Fibroblast of the conjunctiva (primary cell): ENCODE results near the gene NAV3.
"Not testable (repeated sequence)": the region's sequence is repeated elsewhere in the genome, so short reads cannot be mapped to it uniquely, and the experiment has no call there.

Source experiments
- DNase-seq: peaks from one replicate; pipeline ENCODE4 v3.0.0-alpha.2; 2010; ENCODE audit warnings: low read depth

Gene NAV3

DNA sequence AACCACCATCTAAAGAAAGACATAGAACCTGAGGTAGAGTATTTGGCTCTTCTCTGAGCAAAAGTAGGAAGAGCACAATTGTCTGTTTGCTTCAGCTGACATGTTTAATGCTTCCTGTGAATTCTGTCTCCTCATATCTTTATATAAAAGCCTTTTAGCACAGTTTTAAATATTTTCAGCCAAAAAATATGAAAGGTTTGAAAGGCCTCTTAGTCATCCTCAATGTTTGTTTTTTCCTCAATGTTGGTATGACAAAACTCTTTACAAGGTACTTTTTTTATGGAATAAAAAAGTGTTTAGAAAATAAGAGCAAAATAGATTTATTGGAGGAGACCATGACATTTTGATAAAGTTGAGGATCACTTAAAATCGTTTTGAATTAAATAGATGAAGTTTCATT is 360.9 kb downstream of the NAV3 start:
- DNase-seq = no peak

DNA sequence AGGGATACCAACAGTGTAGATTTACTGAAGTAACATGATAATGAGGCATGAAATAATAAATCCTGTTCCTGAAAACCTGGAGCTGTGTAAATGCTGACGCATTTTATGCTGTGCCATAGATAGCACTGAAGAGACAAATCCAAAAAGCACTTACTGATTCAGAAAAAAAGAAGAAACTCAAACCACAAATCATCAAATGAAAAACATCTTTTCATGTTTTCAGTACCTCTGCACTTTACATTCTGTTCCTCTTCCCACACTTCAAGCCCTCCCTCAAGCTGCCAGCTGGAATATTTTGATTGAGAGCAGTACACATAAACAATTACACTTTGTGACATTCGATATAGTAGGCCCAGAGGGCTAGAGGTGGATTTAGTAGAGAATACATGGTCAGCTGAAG is 362.3 kb downstream of the NAV3 start:
- DNase-seq = no peak

DNA sequence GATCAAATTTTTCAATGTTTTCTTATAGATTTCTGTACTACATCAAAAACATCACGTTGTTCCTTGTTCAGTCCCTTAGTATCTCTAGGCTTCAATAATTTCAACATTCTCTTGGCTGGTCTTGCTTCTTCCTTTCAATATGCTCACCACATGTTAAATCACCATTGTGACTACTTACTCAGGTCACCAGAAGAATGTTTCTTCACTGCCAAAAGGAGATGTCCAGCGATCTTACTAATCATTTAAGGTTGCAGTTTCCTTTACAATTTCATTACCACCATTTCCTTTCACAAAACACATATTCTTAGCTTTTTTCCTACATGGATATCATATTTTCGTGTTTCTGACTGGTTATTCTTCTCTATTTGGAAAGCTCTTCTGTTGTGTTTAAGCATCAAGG is 363.8 kb downstream of the NAV3 start:
- DNase-seq = peak; percentile 85

DNA sequence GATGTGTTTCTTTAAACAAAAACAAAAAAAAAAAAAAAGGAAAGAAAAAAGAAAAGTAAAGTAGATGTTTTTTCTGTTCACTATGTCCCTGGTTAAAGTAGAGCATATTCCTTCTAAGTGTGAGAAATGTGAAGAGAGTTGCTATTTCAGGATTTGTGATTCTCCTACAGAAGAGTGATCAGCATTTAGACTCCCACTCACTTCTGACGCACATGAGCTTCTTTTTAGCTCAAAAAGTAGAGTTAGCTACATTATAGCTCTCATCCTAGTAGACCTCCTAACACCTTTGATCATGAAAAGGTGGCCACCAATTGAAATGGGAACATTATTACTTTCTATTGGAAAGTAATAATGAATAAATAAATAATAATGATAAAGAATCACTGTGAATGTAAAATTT is 368.2 kb downstream of the NAV3 start:
- no peak for DNase-seq

DNA sequence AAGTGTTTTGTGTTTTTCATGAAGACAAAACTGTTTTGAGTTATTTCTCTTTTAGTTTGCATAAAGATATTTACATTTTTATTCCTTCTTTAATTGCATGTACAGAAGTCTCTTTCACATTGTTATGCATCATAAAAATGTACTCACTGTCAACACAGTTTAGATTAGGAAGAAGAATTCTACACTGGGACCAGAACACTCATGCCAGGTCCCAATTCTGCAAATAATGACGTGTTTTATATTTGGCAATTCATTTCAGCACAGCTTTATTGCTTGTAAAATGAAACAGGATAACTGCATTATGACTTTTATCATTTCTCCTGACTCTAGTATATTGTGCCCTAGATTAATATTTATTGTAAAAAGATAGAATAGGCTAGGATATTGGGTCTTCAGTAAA is 369.2 kb downstream of the NAV3 start:
- DNase-seq = no peak

DNA sequence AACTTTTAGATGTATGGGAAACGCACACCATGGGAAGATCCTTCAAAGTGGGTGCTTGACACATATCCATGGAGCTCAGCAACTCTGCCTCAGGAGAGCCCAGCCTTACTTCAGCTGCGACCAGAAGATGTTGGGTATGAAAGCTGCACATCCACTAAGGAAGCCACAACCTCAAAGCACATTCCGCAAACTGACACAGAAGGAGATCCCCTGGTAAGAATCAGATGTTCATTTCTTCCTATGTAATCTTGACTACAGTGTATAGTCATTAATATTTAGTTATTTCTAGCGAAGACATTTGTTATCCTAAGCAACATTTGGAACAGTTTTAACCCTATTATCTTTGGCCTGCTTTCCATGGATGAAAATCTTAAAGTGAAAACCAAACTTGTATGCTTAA is 374.2 kb downstream of the NAV3 start:
- DNase-seq = no peak

DNA sequence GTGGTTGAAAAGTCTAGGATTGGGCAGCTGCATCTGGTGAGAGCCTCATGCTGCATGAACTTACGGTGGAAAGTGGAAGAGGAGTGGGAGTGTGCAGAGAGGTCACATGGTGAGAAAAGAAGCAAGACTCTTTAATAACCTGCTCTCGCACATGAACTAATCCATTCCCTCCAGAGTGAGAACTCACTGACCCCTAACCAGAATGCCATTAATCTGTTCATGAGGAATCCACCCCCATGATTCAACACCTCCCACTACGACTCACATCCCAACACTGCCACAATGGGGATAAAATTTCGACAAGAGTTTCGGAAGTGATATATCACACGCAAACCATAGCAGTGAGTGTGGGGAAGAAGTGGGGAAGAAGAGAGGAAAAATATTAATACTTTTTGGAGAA is 377.4 kb downstream of the NAV3 start:
- no peak for DNase-seq

DNA sequence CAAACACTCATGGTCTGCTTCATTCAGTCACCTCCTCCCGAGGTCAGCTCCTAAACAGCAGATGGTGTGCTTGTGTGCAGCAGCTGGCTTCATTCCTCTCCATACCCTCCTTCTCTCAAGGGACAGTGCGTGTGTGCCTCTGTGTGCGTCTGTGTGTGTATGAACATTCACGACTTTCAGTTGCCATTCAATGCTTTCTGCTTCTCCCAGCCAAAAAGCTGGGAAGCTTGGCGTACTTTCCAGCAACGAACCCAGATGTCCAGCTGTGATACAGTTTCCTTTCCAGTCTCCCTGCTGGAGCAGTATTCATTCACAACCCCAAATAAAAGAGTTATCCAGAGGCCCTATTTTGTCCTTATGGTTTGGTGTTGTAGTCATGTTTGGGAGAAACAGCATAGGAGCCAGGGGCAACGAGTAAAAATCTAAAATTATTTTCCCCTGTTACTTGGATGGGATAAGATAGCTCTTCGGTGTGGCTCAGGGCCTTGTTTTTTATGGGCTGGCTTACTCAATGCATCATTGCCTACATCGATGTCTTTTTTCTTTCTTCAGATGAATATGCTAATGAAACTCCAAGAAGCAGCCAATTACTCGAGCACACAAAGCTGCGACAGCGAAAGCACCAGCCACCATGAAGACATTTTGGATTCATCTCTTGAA is 379.3 kb downstream of the NAV3 start:
- DNase-seq = peak; percentile 49

DNA sequence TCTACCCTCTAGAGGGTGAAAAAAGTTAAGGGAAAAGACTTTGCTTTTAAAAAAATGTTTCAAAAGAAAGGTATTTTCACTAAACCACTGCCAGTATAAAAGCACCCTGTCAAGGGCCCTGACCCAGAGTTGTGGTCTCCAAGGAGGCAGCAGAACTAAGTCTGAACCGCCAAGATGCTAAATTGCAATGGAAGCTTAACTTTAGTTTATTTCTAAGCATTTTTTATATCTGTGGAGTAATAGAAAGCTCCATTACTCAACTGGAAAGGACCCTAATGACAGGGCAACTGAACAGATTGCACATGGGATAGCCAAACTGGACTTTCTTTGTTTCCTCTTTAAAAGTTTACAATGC is 379.8 kb downstream of the NAV3 start:
- DNase-seq = no peak

DNA sequence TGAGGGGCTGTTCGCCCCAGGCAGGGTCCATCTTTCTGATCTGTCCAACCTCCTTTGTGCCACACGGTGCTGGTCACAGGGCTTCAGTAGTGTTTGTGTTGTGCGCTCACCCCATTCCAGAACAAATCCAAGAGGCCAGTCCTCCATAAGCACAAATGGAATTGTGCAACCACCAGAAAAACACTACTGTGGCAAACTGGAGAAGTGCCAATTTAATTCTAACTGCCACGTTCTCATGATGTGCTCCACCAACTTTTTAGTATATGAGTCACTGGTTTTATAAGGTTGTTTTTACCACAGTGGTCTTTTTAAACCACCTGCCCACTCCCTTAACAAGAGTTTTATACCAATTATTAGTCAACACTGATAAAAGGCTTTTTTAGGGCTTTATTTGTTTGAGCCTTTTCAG is 380.2 kb downstream of the NAV3 start:
- DNase-seq = peak; percentile 65

DNA sequence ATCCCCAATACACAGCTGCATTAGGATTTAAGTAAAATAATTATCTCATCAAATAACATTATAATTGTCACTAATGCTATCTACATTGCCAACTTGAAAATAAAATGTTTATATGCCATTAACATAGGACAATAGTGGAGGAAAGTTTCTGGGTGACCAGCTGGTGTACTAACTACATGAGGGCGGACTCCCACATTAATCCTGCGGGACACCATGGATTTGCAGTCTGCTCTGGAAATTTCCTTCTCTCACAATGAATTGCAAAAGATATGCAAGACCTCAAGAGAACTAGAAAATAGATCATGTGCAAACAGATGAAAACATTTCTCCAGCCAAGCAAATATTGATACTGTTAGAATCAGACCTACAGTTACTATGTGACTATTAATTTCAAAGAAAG is 390.1 kb downstream of the NAV3 start:
- DNase-seq = no peak

DNA sequence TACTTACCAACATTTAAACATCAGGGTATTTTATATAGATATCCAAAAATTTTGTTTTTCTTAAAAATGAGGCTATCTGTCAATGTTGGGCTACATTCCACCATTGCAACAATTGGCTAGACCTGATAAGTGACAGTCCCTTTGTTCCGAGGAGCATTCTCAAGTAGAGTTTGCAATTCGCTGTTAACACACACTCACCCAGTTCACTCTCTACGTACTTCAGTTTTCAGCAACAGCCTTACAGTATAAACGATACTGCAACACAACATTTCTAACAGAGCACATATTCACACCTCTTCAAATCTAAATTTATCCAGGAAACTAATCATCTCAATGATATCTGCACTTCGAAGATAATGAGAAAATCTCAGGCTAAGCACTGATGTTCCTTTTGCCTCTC is 393.5 kb downstream of the NAV3 start:
- DNase-seq = no peak

DNA sequence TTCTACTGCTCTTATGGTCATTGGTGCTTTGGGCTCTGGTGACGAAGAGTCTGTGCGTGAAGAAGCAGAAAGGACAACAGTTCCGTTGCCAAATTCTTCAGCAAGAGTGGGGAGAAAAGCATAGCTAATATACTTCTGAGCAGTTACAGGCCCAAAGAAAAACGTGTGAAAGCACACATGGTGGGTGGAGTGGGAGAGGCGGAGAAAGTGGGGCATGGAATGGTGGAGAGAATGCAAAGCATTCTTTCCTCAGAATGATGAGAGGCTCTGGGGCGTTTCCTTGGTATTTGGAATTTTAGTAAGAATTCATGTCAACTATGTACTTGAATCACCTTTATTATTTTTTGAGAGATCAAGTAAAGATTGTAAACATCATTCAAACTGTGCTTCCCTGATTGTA is 396.1 kb downstream of the NAV3 start:
- DNase-seq = no peak

DNA sequence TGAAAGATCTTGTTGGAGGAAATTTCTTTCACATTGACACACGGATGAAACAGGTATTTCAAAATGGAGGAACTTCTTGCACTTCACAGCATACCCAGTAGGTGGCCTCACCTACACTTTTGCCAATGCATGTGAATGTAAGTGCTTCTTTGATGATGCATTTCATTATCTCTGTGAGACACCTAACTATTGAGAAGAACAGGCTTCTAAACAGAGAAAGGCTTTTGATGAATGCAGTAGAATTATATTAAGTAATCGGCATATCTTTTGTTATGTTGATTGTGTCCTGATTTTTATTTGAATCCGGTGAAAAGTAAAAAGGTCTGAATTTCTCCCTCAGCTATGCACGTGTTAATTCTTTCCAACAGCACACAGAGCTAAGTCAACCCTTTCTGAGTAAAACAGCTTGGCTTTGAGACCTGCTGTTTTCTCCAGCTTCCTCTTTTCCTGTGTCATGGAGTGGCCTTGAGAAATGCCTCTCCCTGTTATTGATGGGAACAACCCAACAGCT is 399.0 kb downstream of the NAV3 start:
- peak; percentile 36 for DNase-seq

DNA sequence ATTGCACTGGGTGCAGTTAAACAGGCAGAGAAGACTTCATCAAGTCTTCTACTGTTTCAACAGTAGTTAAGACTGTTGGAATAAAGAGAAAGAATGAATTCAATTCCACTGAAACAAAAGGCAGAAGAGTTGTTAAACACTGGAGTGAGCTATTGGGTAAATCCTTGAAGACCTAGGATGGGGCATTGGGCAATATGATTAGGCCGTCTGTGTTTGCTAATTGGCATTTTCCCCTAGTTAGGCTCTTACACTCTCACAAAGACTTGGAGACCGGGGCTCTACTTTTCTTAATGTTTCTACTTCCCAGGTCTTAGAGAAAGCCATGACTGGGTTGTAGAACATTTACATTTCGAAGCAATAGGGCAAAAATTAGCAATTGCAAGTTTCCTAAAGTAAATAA is 402.1 kb downstream of the NAV3 start:
- DNase-seq = no peak

DNA sequence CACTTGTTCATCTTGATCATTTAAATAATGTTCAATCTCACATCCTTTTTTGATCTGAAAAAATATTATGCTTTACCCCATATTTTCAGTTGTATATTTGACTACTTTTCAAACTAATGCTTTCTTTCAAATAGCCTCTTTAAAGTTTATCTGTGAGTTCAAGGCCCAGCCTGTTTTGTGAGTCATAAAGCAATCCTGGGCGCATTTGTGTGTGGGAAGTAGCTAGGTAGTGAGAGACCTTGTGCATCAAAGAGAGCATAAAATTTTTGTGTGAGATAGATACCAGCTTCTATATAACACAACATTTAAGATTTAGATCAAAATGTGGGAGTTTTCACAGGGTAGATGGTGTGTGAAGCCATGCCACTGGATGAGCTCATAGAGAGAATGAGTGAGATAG is 405.6 kb downstream of the NAV3 start:
- DNase-seq = no peak

DNA sequence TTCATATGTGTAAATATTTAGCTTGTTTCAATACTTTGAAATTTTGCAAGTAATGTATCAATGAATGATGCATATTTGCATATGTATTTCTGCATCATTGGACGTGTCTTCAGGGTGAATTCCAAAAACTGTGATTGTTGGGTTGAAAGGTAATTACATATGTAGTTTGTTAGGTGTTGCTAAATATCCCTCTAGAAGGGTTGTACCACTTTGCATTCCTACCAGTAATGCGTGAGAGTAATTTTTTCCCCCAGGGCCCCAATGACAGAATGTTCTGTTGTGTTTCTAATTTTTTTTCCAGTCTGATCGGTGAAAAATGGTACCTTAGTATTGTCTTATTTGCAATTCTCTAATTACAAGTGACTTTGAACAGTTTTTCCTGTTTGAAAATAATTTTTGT is 408.9 kb downstream of the NAV3 start:
- DNase-seq = no peak

DNA sequence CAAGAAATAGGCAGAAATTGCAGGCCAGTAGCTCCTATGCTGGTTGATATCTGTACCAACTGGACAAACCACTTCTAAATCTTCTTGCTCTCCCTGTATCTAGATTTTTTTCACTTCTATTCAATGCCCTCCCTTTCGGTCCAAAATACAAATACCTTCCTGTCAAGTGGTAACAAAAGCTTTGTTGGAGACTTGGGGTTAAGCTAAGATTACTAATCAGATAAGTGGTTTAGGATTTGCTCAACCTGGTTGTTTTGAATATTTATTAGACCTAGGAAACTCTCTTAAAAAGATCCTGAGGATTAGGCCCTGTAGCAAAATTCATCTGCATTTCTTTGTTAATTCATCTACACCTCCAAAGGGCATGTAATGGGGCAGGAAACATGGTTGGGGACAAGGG is 410.1 kb downstream of the NAV3 start:
- no peak for DNase-seq

DNA sequence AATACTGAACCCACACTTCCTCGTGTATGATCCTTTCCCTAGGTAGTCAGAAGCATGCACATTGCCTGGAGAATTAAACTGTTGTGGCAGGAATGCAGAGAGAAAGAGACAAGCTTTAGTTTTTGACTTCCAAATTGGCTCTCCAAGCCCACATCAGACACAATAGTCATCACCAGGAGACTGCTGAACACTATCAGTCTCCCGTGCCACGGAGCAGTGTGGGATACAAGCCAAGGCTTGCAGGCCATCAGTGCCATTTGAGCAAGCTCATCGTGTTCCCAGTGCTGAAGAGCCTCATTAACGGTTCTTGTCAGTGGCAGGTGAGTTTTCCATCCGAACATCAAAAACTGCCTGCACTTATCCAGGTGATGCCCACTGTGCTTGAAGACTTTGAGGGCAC is 410.8 kb downstream of the NAV3 start:
- DNase-seq = no peak

DNA sequence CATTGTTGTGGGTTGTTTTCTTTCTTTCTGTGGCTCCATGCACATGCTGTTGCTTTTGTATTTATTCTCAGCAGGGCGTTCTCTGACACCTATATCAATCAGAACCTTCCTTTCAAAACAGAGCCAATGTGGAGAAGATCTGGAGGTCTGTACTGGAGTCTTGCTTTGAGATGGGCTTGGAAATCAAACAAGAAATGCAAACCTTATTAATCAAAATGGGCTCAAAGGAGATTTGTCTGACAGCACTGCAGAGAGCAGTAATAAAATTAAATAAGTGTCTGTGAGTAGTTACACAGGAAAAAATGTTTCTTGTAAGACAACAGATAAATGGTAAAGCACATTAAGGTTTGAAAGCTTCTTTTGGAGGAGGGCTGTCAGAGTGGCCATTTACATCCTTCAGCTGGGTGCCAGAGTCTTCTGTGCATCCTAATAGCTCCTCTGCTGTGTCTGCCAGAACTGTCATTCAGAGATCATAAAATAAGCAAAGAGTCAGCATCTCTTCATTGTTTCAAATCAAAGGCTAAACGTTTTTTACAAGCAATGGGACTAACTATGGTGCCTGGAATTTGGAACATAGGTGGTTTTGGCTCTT is 414.3 kb downstream of the NAV3 start:
- no peak for DNase-seq

DNA sequence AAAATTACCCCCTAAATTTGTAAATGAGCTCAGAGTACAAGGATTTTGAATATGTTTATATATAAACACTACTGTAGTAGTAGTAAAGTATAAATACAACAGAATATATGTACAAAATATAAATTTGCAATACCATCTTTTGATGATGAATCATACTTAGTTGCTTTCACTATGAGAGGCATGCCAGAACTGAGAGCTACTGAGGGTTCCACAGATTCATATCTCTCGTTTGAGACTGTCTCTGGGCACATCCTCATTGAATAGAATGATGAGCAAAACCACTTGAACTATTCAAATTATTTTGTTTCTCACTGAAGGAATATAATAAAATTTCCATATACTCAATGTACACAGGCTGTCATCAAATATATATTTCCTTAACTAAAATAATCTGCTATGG is 417.6 kb downstream of the NAV3 start:
- no peak for DNase-seq

DNA sequence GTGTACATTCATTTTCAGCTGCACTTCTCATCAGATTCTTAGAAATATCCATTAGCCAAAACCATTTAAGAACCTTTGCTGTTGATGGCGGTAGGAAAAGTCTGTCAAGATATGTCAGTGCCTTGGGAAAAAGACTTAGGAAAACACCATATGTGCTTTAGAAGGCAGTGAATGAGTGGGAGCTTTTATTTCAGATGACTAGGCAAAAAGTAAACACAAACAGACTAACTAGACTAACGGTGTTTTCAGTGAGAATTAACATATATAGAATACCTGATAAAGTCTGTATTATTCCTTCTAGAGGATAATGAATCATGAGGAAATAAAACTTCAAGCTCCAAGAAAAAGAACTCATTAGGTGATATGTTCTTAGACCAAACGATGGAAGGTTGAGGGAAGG is 418.9 kb downstream of the NAV3 start:
- no peak for DNase-seq

DNA sequence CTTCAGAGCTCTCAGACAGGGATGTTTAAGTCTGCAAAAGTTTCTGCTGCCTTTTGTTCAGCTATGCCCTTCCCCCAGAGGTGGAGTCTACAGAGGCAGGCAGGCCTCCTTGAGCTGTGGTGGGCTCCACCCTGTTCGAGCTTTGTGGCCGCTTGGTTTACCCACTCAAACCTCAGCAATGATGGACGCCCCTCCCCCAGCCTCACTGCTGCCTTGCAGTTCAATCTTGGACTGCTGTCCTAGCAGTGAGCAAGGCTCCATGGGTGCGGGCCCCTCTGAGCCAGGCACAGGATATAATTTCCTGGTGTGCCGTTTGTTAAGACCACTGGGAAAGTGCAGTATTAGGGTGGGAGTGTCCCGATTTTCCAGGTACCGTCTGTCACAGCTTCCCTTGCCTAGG is 427.0 kb downstream of the NAV3 start:
- not testable (repeated sequence) for DNase-seq

DNA sequence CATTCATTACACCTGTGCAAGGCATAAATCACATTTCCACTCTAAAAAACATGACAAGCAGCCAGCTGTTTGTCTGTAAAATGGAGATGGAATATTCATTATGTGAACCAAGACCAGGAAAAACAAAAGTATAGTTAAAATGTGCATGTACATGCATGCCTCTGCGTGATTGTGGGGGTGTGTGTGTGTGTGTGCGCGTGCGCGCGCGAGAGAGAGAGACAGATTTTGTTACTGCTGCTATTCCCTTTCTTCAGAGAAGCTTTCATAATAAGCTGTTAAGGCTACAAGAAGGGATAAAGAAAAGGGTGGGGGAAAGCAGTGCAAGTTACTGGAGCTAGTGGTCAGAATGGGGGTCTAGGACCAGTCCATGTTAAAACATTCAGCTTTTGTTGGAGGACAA is 430.3 kb downstream of the NAV3 start:
- no peak for DNase-seq
